ENCODE measurements around the gene PSMD8. TPM values are rescaled to one million over a fixed set of nuclear protein-coding genes. Genes with fewer than 3 reads are reported as not detected.
"Not testable (repeated sequence)": the region's sequence is repeated elsewhere in the genome, so short reads cannot be mapped to it uniquely, and the experiment has no call there.

PSMD8 gene
- total RNA-seq, 1 donor from 2014 or later: 391 TPM

- peak; percentile 51 for DNase-seq (ENCODE audit: low read depth)
Observed at GRCh38 chr19:38409631-38410133, 35.3 kb downstream of the PSMD8 start.

DNA sequence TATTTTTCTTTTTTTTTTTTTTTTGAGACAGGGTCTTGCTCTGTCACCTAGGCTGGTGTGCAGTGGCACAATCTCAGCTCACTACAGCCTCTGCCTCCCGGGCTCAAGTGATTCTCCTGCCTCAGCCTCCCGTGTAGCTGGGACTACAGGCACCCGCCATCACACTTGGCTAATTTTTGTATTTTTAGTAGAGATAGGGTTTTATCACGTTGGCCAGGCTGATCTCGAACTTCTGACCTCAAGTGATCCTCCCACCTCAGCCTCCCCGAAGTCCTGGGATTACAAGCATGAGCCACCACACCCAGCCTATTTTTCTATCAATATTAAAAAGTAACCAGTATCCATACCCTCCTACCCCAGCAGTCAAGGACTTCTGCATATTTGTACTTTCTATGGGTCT lies 36.0 kb downstream of the PSMD8 start:
- not testable (repeated sequence) for DNase-seq (ENCODE audit: low read depth)

DNA sequence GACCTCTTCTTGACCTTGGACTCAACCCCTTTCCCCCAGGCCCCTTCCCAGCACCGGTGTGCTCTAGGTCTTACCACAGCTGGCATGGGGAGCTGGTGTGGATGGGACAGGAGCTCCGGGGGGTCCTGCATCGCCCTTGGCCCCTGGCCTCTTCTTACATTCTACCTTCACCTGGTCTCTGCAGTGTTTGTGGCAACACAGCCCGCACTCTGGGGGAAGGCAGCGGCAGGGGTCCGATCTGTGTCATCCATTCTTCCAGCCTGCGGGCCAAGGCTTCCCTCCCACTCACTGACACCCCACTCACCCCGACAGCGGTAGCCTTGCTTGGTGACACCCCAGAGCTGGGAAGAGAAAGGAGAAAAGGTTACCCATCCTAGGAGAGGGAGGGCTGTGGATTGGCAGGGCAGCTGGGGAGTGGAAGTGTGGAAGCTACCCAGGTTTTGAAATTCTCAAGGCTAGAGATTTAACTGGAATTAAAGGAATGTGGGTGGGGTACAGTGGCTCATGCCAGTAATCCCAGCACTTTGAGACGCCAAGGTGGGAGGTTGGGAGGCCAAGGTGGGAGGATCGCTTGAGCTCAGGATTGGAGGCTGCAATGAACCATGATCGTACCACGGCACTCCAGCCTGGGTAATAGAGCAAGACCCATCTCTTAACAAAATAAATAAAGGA lies 36.8 kb downstream of the PSMD8 start:
- DNase-seq (ENCODE audit: low read depth): peak; percentile 38

GRCh38 chr19:38411898-38412297 lies 37.5 kb downstream of the PSMD8 start:
- DNase-seq (ENCODE audit: low read depth): not testable (repeated sequence)

- DNase-seq (ENCODE audit: low read depth): no peak
Observed at GRCh38 chr19:38412491-38412890, 38.1 kb downstream of the PSMD8 start.

- peak; percentile 61 for DNase-seq (ENCODE audit: low read depth)
Observed at GRCh38 chr19:38412961-38413360, 38.6 kb downstream of the PSMD8 start.

DNA sequence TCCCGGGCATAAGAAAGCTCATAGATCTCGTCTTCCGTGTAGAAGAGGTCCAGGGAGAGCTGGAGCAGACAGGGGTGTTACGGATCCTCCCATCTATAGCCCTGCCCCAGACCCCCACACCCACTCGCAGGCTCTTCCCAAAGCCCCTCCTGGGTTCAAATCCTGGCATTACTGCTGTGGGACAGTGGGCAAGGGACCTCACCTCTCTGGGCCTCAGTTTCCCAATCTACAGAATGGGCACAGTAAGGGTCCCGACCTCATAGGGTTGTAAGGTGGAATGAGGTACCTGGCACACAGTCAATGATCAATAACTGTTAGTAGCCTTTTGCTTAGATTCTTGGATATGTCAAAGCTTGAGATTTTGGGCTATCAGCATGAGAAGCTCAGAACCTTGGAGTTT lies 39.0 kb downstream of the PSMD8 start:
- DNase-seq (ENCODE audit: low read depth): no peak

DNA sequence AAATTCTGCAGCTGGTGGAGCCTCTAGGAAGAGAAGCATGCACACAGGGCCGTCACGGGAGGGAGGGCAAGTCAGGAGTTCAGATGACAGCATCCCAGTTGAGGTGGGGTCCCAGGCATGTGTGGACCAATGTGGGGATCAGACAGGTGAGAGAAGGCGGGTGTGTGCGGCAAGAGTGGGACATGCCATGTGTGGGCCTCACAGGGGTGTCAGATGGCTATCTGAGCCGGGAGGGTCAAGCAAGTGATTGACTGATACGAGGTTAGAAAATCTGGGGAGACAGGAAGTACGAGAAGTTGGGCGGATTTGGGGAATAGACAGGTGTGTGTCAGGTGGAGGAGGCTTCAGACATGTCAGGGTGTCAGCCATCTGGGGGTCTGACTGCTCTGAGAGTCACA lies 42.8 kb downstream of the PSMD8 start:
- no peak for DNase-seq (ENCODE audit: low read depth)

GRCh38 chr19:38417544-38418506 lies 43.5 kb downstream of the PSMD8 start:
- no peak for DNase-seq (ENCODE audit: low read depth)

DNA sequence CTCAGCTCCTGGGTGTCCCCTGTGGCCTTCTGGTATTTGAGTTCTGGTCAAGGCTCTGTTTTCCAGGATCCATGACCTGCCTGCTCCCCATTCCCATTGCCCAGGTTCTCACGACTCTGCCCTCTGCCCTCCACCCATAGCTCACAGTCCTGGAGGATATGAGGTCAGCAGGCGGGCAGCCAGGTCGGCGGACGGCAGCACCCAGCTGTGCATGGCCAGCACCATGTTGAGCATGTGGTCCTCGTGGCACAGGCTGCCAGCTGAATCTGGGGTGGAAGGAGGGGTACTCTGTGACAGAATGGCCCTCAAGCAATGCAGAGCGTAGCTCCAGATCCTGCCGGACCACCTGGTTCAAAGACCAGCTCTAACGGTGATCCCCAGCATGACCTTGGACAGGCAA lies 46.6 kb downstream of the PSMD8 start:
- DNase-seq (ENCODE audit: low read depth): no peak

GRCh38 chr19:38421856-38422255 lies 47.5 kb downstream of the PSMD8 start:
- no peak for DNase-seq (ENCODE audit: low read depth)

GRCh38 chr19:38422438-38422837 lies 48.1 kb downstream of the PSMD8 start:
- no peak for DNase-seq (ENCODE audit: low read depth)

DNA sequence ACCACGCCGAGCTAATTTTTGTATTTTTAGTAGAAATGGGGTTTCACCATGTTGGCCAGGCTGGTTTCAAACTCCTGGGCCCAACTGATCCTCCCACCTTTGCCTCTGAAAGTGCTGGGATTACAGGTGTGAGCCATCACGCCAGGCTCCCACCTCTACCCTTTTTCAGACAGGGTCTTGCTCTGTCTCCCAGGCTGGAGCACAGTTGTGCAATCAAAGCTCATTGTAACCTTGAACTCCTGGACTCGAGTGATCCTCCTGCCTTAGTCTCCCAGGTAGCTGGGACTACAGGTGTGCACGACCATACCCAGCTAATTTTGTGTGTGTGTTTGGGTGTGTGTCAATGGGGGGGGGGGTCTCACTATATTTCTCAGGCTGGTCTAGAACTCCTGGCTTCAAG lies 49.9 kb downstream of the PSMD8 start:
- DNase-seq (ENCODE audit: low read depth): no peak

DNA sequence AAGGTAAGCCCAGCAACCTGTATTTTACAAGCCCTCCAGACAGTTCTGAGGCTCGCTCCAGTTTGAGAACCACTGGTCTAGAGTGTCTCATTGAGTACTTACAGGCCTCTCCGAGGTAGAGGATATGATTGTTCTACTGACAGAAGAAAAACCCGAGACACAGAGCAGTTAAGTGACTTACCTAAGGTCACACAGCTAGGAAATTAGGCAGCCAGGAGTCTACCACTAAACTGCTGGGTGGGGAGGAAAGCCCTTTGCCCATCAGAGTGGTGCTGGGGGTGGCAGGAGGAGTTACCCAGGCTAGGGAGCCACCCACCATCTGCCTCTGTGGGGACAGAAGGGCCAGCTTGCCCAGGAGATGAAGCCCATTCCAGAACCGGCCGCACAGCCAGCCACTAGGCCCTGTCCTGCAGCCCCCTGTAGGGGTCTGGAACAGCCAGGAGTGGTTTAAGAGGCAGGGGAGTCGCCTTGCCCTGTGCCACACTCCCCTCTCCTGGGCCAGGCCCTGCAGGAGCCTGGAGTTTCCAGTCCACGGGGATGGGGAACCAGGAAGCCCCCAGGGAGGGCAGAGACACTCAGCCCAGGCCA lies 50.9 kb downstream of the PSMD8 start:
- no peak for DNase-seq (ENCODE audit: low read depth)

GRCh38 chr19:38425810-38426466 lies 51.6 kb downstream of the PSMD8 start, which contains the start of gene RASGRP4:
Gene RASGRP4 (minus strand): TSS chr19:38426219. CDS start chr19:38426091, 128 bp downstream.
- DNase-seq (ENCODE audit: low read depth): no peak

DNA sequence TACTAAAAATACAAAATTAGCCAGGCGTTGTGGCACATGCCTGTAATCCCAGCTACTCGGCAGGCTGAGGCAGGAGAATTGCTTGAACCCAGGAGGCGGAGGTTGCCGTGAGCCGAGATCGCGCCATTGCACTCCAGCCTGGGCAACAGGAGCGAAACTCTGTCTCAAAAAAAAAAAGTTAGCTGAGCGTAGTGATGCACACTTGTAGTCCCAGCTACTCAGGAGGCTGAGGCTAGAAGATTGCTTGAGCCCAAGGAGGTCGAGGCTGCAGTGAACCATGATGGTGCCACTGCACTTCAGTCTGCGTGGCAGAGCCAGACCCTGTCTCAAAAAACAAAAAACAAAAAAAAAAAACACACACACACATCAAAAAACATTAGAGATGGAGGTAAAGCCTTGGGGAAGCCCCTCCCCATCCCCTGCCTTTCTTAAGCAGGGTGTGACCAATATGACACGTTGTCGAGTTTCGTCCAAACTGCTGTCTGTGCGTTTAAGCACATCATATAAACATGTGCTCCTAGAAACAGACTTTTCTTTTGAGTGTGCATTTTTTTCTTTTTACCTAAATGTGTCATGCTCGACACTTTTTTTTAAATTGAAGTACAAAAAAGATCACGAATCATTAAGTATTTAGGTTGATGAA lies 52.8 kb downstream of the PSMD8 start:
- not testable (repeated sequence) for DNase-seq (ENCODE audit: low read depth)

DNA sequence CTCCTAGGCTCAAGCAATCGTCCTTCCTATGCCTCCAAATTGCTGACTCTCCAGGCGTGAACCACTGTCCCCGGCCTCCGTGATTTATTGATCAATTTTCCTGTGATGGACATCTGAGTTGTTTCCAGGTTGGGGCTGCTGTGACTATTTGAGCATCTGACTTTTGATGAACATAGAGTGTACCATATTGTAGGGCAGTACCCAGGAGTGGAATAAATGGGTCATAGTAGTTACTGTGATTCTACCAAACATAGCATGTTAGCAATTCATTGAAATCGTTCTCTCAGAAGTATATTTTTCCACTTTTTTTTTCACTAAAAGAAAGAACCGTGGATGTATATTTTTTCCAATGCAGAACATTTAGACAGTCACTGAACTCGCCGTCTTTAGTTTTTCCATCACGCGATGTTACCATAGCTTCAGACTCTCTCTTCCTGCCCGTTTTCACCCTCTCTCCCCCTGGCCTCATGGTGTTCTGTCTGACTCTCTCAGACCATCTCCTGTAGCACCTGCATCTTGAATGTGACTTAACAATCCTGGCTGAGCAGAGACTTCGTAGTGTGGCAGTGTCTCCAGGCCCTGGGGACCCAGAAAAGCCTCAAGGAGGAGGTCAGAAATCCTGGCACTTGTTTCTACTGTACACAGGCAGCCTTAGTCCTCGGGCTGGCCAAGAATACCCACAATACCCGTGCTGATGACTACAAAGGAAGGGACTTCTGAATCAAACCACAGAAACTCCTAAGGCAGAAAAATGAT lies 54.9 kb downstream of the PSMD8 start:
- DNase-seq (ENCODE audit: low read depth): peak; percentile 81

GRCh38 chr19:38429811-38430156 lies 55.4 kb downstream of the PSMD8 start:
- no peak for DNase-seq (ENCODE audit: low read depth)

DNA sequence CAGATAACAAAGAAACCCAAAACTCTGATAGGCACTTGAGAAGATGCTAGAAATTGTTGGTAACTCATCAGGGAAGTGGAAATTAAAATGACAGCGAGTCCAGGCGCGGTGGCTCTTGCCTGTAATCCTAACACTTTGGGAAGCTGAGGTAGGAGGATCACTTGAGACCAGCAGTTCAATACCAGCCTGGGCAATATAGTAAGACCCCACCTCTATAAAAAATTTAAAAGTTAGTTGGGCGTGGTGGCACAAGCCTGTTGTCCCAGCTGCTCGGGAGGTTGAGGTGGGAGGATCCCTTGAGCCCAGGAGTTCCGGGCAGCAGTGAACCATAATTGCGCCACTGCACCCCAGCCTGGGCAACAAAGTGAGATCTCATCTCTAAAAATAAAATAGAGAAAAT lies 56.6 kb downstream of the PSMD8 start:
- peak; percentile 37 for DNase-seq (ENCODE audit: low read depth)

DNA sequence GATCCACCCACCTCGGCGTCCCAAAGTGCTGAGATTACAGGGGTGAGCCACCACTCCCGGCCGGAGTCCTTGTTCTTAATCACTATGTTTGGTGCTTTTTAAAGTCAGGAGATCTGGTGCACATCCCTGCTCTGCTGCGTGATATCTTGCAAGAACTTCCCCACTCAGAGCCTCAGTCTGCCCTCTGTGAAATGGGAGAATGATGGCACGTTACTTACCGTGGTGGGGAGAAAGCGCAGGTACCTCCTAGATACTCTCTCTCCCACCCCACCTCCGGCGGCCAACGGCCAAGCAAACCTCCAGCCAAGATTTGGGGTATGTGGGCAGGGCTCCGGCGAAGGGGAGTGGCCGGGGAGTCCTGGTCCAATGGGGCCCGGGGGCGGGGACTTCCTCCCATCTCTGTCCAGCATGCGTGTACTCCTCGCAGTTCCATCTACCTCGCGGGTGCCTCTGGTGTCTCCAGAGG lies 58.9 kb downstream of the PSMD8 start, which contains the start of gene RYR1:
Gene RYR1 (plus strand): TSS at position 424 of the 466 bp plus-strand sequence. CDS start 139 bp downstream, outside the sequence.
- peak; percentile 92 for DNase-seq (ENCODE audit: low read depth)

Data from myocyte (in vitro differentiated cells).